Esophagus muscularis mucosa (tissue), 4 donors: Measurements from ENCODE around the gene NAV2. TPM values are rescaled to one million over a fixed set of nuclear protein-coding genes. Genes with fewer than 3 reads are reported as not detected.
"Not testable (repeated sequence)": the region's sequence is repeated elsewhere in the genome, so short reads cannot be mapped to it uniquely, and the experiment has no call there.

Experiments
- DNase-seq: peaks from one replicate; pipeline ENCODE4 v3.0.0-alpha.2; 2017; ENCODE audit errors: extremely low spot score
- H3K27ac ChIP-seq, 4 donors: fragments of 200-600 bp; sonication (generic); replicated peaks in 1 of 4; 1 replicate in 3 of 4; 2 replicates in 1 of 4; pipeline ENCODE4 v1.5.1; 2016 to 2019; ENCODE audit warnings: mild to moderate bottlenecking in 1 of 4
- H3K27me3 ChIP-seq, 4 donors: fragments of 200-600 bp; sonication (generic); one replicate each; pipeline versions ENCODE4 v1.5.1 to v1.6.0; 2016 to 2019
- H3K36me3 ChIP-seq, 4 donors: fragments of 200-600 bp; sonication (generic); one replicate each; pipeline ENCODE4 v1.5.1; 2016 to 2019
- H3K4me1 ChIP-seq, 4 donors: fragments of 200-600 bp; sonication (generic); one replicate each; pipeline ENCODE4 v1.5.1; 2016 to 2019
- H3K4me3 ChIP-seq, 4 donors: fragments of 200-600 bp; sonication (generic); 1 replicate in 2 of 4; 2 replicates in 2 of 4; pipeline ENCODE4 v1.5.1; 2016 to 2019; ENCODE audit warnings: mild to moderate bottlenecking in 4 of 4, moderate library complexity in 1 of 4
- H3K9me3 ChIP-seq, 4 donors: fragments of 200-600 bp; sonication (generic); 1 replicate in 3 of 4; 2 replicates in 1 of 4; pipeline ENCODE4 v1.5.1; 2016 to 2019
- CTCF ChIP-seq, 3 experiments: fragments of 200-600 bp in 2 of 3; fragments of 450-650 bp in 1 of 3; sonication (generic) in 2 of 3; IDR thresholded peaks; one replicate each; pipeline ENCODE4 v1.5.1; 2017 to 2019; ENCODE audit warnings: antibody characterized with exemption in 3 of 3, mild to moderate bottlenecking in 2 of 3, moderate library complexity in 1 of 3
- EP300 ChIP-seq: sonication (generic); formaldehyde crosslinking; IDR thresholded peaks from one replicate; pipeline ENCODE4 v1.6.1; 2017; ENCODE audit warnings: antibody characterized with exemption
- POLR2A ChIP-seq: fragments of 450-650 bp; IDR thresholded peaks from one replicate; pipeline ENCODE4 v1.6.1; 2017; ENCODE audit warnings: antibody characterized with exemption, moderate library complexity, mild to moderate bottlenecking, low read depth
- POLR2AphosphoS5 ChIP-seq, 2 donors: sonication (generic); formaldehyde crosslinking; IDR thresholded peaks; one replicate each; pipeline ENCODE4 v1.6.1; 2017; ENCODE audit warnings: antibody characterized with exemption in 2 of 2
- WGBS: methylation state at CpG from one replicate; pipeline ENCODE4 v1.1.5; 2018; 5-methylcytosine and 5-hydroxymethylcytosine counted together
- intact Hi-C: fragments of 100-400 bp; cut with DNase I; formaldehyde crosslinking; loops from one replicate; pipeline ENCODE4 v1.15.1; 2023
- total RNA-seq, 4 donors: library from RNA; depleted of rRNA; stranded (reverse); fragments of >200 nt; gene quantifications; one replicate each; pipeline versions ENCODE4 v1.1.0 to v1.2.1, GENCODE V29; 2016

Gene NAV2
- total RNA-seq, 4 donors from 2014 or later: 21.9 to 57.0 (median 37.5) TPM

GRCh38 chr11:19891022-19891421 is 178.4 kb downstream of the NAV2 start:
- Histone ChIP-seq H3K9me3 (no peaks in the 10 kb centered on the region), H3K36me3 (peaks cover 2 to 65% (median 29%) of the 10 kb centered on the region in 4 donors), H3K27me3 (no peaks in the 10 kb centered on the region), H3K4me1 (peaks cover 8 to 29% (median 23%) of the 10 kb centered on the region in 4 donors), H3K4me3 (no peak overlapping the region), H3K27ac (peak overlapping the region in 2 of 4 donors; percentile 38 to 47)
- TF ChIP-seq POLR2AphosphoS5 (IDR thresholded peaks at IDR 0.05) (no peak), CTCF (IDR thresholded peaks at IDR 0.05) (no peak), EP300 (no peak), POLR2A (no peak)
- DNase-seq: no peak
- intact Hi-C loops: no loop called here

- Histone ChIP-seq H3K4me1 (peaks cover 8 to 29% (median 23%) of the 10 kb centered on the region in 4 donors), H3K27me3 (no peaks in the 10 kb centered on the region), H3K36me3 (peaks cover 0 to 61% (median 23%) of the 10 kb centered on the region in 4 donors), H3K9me3 (no peaks in the 10 kb centered on the region), H3K27ac (no peak overlapping the region), H3K4me3 (no peak overlapping the region)
- intact Hi-C loops: no loop called here
- no peak for DNase-seq
- WGBS: 94% methylated on average over 11 of the region's 11 CpGs
- TF ChIP-seq POLR2A (no peak), EP300 (no peak), POLR2AphosphoS5 (IDR thresholded peaks at IDR 0.05) (no peak), CTCF (IDR thresholded peaks at IDR 0.05) (no peak)
Observed at GRCh38 chr11:19892387-19892786, 179.8 kb downstream of the NAV2 start.

- Histone ChIP-seq H3K27ac (no peak overlapping the region), H3K27me3 (no peaks in the 10 kb centered on the region), H3K36me3 (peaks cover 0 to 61% (median 23%) of the 10 kb centered on the region in 4 donors), H3K9me3 (no peaks in the 10 kb centered on the region), H3K4me3 (no peak overlapping the region), H3K4me1 (peaks cover 8 to 29% (median 23%) of the 10 kb centered on the region in 4 donors)
- TF ChIP-seq POLR2A (no peak), CTCF (IDR thresholded peaks at IDR 0.05) (no peak)
- 60% methylated on average over 1 of the region's 1 CpG for WGBS
- DNase-seq: no peak
- intact Hi-C loops: no loop called here
Observed at GRCh38 chr11:19892876-19893275, 180.2 kb downstream of the NAV2 start.

- intact Hi-C loops: no loop called here
- Histone ChIP-seq H3K4me3 (no peak overlapping the region), H3K9me3 (no peaks in the 10 kb centered on the region), H3K27me3 (no peaks in the 10 kb centered on the region), H3K4me1 (peaks cover 8 to 29% (median 23%) of the 10 kb centered on the region in 4 donors), H3K36me3 (peaks cover 0 to 57% (median 17%) of the 10 kb centered on the region in 4 donors), H3K27ac (no peak overlapping the region)
- TF ChIP-seq CTCF (IDR thresholded peaks at IDR 0.05) (no peak), POLR2AphosphoS5 (IDR thresholded peaks at IDR 0.05) (no peak), POLR2A (no peak), EP300 (no peak)
- 100% methylated on average over 2 of the region's 2 CpGs for WGBS
- no peak for DNase-seq
Observed at GRCh38 chr11:19894404-19894803, 181.8 kb downstream of the NAV2 start.

GRCh38 chr11:19895037-19895436 is 182.4 kb downstream of the NAV2 start:
- 100% methylated on average over 3 of the region's 3 CpGs for WGBS

More at GRCh38 chr11:19895037-19895436, 182.4 kb downstream of the NAV2 start:
- peaks cover 0 to 56% (median 17%) of the 10 kb centered on the region in 4 donors for H3K36me3 ChIP-seq
- H3K27me3 ChIP-seq, H3K9me3 ChIP-seq, DNase-seq, H3K4me3 ChIP-seq, intact Hi-C loops, H3K27ac ChIP-seq: not testable (repeated sequence)
- H3K4me1 ChIP-seq: peaks cover 7 to 24% (median 19%) of the 10 kb centered on the region in 4 donors
